Keratinocyte (primary cell): ENCODE results near the gene RELT.

Source experiments
- EZH2 ChIP-seq: IDR thresholded peaks from one replicate; pipeline ENCODE4 v1.6.1; 2012; ENCODE audit warnings: inconsistent platforms, mild to moderate bottlenecking, low read length, moderate library complexity
- TF ChIP-seq, protein P1 (sequence below), 3 experiments: IDR thresholded peaks in 1 of 3; conservative IDR thresholded peaks in 1 of 3; optimal IDR thresholded peaks in 1 of 3; 2 replicates in 2 of 3; 3 replicates in 1 of 3; pipeline versions ENCODE3 to v1.5.1; 2011; ENCODE audit warnings: low read length in 3 of 3, mild to moderate bottlenecking in 3 of 3, moderate library complexity in 2 of 3, control low read depth in 1 of 3, inconsistent platforms in 1 of 3; ENCODE audit not compliant: insufficient read depth in 2 of 3; ENCODE audit errors: extremely low read depth in 1 of 3

DNA sequence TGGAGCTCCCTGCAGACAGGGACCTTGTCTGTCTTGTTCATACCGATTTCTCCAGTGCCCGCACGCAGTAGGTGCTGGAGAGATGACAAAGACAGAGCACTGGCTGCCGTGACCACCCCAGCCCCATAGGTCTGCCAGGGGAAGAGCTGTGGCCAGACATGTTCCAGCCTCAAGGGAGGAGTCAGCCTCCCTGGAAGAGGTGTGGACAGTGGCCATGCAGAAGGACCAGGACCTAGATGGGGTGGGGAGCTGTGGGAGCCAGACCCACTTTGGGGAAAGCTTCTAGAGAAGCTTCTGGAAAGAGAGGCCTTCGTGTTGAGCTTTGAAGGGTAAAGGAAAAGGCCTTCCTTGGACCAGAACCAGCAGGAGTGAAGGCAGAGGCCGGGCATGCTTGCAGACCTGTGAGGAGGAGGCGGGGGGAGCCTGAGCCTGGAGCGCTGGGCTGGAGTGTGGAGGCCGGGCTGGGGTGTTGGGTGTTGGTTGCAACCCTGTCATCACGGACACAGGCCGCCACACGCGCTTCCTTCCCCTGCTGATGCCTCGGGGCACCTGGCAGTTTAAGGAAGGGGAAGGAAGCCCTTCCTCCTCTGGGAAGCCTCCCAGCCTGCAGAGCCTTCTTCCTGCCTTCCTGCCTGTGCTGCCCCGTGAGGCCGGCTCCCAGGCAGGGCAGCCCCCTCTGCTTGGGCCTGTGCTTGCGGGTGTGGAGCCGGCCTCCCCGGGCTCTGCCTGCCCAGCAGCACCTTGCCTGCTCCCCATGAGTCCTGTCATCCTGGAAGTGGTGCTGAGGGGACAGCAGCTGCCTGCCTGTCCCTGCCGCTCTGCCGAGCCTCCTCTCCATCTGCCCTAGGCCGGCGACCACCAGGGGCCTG is 12.3 kb downstream of the RELT start:
- TF ChIP-seq, protein P1, sequence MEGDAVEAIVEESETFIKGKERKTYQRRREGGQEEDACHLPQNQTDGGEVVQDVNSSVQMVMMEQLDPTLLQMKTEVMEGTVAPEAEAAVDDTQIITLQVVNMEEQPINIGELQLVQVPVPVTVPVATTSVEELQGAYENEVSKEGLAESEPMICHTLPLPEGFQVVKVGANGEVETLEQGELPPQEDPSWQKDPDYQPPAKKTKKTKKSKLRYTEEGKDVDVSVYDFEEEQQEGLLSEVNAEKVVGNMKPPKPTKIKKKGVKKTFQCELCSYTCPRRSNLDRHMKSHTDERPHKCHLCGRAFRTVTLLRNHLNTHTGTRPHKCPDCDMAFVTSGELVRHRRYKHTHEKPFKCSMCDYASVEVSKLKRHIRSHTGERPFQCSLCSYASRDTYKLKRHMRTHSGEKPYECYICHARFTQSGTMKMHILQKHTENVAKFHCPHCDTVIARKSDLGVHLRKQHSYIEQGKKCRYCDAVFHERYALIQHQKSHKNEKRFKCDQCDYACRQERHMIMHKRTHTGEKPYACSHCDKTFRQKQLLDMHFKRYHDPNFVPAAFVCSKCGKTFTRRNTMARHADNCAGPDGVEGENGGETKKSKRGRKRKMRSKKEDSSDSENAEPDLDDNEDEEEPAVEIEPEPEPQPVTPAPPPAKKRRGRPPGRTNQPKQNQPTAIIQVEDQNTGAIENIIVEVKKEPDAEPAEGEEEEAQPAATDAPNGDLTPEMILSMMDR (optimal IDR thresholded peaks at IDR 0.05 in 1 of 3, IDR thresholded peaks at IDR 0.05 in 1 of 3, conservative IDR thresholded peaks at IDR 0.05 in 1 of 3; ENCODE audit: extremely low read depth in 1 of 3, insufficient read depth in 2 of 3, low read length in 3 of 3), result no peak
- TF ChIP-seq EZH2, result no peak
